Measurements from ENCODE around the gene FANCC. TPM values are rescaled to one million over a fixed set of nuclear protein-coding genes. Genes with fewer than 3 reads are reported as not detected.

The FANCC gene
- total and polyA plus RNA-seq, 2 of the 8 experiments (the other 6 are each of a cell fraction or from before 2014, with no cell fraction given): 7.8 to 15.2 TPM

- H2BK120ac ChIP-seq (replicated peaks; ENCODE audit: low read depth, low read length): no peak overlapping the region
- H3K79me1 ChIP-seq (ENCODE audit: low read depth, low read length): no peaks in the 10 kb centered on the region; the same call in 1 of the 2 replicates
- H3K23me2 ChIP-seq (ENCODE audit: low read depth, low read length): peaks cover 2% of the 10 kb centered on the region; the same call in 1 of the 2 replicates
- DNase-seq (ENCODE audit: low read depth in 1 of 2, low spot score in 2 of 2): no peak
- H3K27me3 ChIP-seq (replicated peaks in 1 of 4; ENCODE audit: control insufficient read depth in 3 of 4, extremely low read depth in 1 of 4, insufficient read depth in 3 of 4, low read length in 3 of 4): no peaks in the 10 kb centered on the region
- no peak overlapping the region for H3K18ac ChIP-seq (ENCODE audit: extremely low read depth, low read length)
- no peak overlapping the region for H2AFZ ChIP-seq (ENCODE audit: low read length)
- WGBS, 2 experiments (ENCODE audit: extremely low coverage in 1 of 2, insufficient coverage in 1 of 2, insufficient read length in 1 of 2, insufficient replicate concordance in 2 of 2, low coverage in 1 of 2, low lambda C conversion rate in 2 of 2, missing lambda C conversion rate in 1 of 2): 59% methylated on average over 6 of the region's 6 CpGs; no CpG with 5 or more reads in 1 of the 2 experiments
- H2BK5ac ChIP-seq (ENCODE audit: low read depth, low read length): no peak overlapping the region
- no peak overlapping the region for H4K5ac ChIP-seq (ENCODE audit: insufficient read length, low read depth, low read length)
- peaks cover 0 to 7% of the 10 kb centered on the region in 2 experiments for H4K20me1 ChIP-seq (replicated peaks in 1 of 2; ENCODE audit: control insufficient read depth in 1 of 2, insufficient read depth in 2 of 2, low read length in 2 of 2)
- H3K79me2 ChIP-seq (ENCODE audit: control insufficient read depth in 1 of 2, insufficient read depth in 2 of 2, low read length in 2 of 2): no peaks in the 10 kb centered on the region
- H3K23ac ChIP-seq (ENCODE audit: insufficient read length): no peak overlapping the region
- no peak overlapping the region for H3K4ac ChIP-seq (replicated peaks; ENCODE audit: insufficient read length, low read depth, low read length)
- H3K36me3 ChIP-seq (ENCODE audit: control insufficient read depth in 2 of 4, insufficient read depth in 4 of 4, low read length in 3 of 4): peaks cover 0 to 6% (median 0%) of the 10 kb centered on the region in 4 experiments; a peak in 1 of 8 replicates
- H3K14ac ChIP-seq (ENCODE audit: insufficient read length): no peak overlapping the region
- H4K91ac ChIP-seq (replicated peaks; ENCODE audit: insufficient read length, low read length): no peak overlapping the region
- H4K8ac ChIP-seq (ENCODE audit: extremely low read depth, insufficient read depth, low read length): no peak overlapping the region
- peaks cover 0 to 9% (median 2%) of the 10 kb centered on the region in 4 experiments; a peak in 3 of 7 replicates for H3K4me1 ChIP-seq (replicated peaks in 1 of 4; ENCODE audit: control insufficient read depth in 3 of 4, insufficient read depth in 4 of 4, low read length in 3 of 4)
- peak; percentile 42 for FAIRE-seq
- no peak overlapping the region for H2BK15ac ChIP-seq (ENCODE audit: low read length)
- H3K9ac ChIP-seq (replicated peaks in 1 of 4; ENCODE audit: extremely low read depth in 1 of 4, low read depth in 3 of 4, low read length in 3 of 4): no peak overlapping the region
- H2BK20ac ChIP-seq (ENCODE audit: low read length): no peak overlapping the region
- no peak overlapping the region for H3K27ac ChIP-seq (ENCODE audit: low read depth, low read length)
- no peak overlapping the region for H3K56ac ChIP-seq (replicated peaks; ENCODE audit: insufficient read length, low read depth, low read length)
- H2BK12ac ChIP-seq (ENCODE audit: low read depth, low read length): no peak overlapping the region
- ChIA-PET CTCF (ENCODE audit: partially characterized antibody) (interaction anchor here (0.8 to 3.8 kb wide), 5 partner anchors 12 to 296 kb away, joined by 3 to 20 read pairs (median 4); no protein-coding TSS in a partner anchor), POLR2A (ENCODE audit: partially characterized antibody) (no interaction called here)
- no peak overlapping the region for H3K4me2 ChIP-seq (ENCODE audit: insufficient read depth in 1 of 2, low read depth in 2 of 2, low read length in 2 of 2)
- H2AK5ac ChIP-seq (ENCODE audit: low read depth, low read length): 0 out of 2 replicates have a peak overlapping the region, but pooled peaks have one; percentile 28
- no peaks in the 10 kb centered on the region for H3K9me3 ChIP-seq (ENCODE audit: insufficient read depth in 2 of 2, low read depth in 1 of 2, low read length in 1 of 2)
- no peak overlapping the region for H3K4me3 ChIP-seq (ENCODE audit: extremely low read depth in 1 of 4, insufficient read depth in 2 of 4, low read depth in 3 of 4, low read length in 4 of 4)
- TF ChIP-seq TCF12 (IDR thresholded peaks at IDR 0.05; ENCODE audit: low read depth, low read length): no peak
- TF ChIP-seq MAFK (IDR thresholded peaks at IDR 0.05; ENCODE audit: low read depth, low read length): no peak
- no peak for TF ChIP-seq SIN3A (conservative IDR thresholded peaks at IDR 0.05 in 1 of 2, IDR thresholded peaks at IDR 0.05 in 1 of 2; ENCODE audit: low read depth in 1 of 2, low read length in 2 of 2)
- no peak for TF ChIP-seq EZH2 (IDR thresholded peaks at IDR 0.05; ENCODE audit: low read depth, low read length, severe bottlenecking)
- TF ChIP-seq TEAD4 (IDR thresholded peaks at IDR 0.05; ENCODE audit: low read depth, low read length): peak; percentile 60
Measured at GRCh38 chr9:95078939-95079338, 238.6 kb downstream of the FANCC start.
